Memory B cell (primary cell): ENCODE data around the gene TIMM17B.
"Not testable (repeated sequence)": the region's sequence is repeated elsewhere in the genome, so short reads cannot be mapped to it uniquely, and the experiment has no call there.

Experiments
- ATAC-seq: fragments of 150-1000 bp; cut with Tn5 transposase; 2 replicates; pipeline ENCODE4 v1.10.0; 2021; ENCODE audit warnings: low read depth, mild to moderate bottlenecking, moderate library complexity
- DNase-seq, 2 donors: peaks; one replicate each; pipeline ENCODE4 v3.0.0; 2022; ENCODE audit warnings: low spot score in 2 of 2
- H3K27ac Mint-ChIP-seq: one replicate; pipeline ENCODE4 v1.8.0; 2022; ENCODE audit warnings: mild to moderate bottlenecking, moderate library complexity, mixed read lengths
- H3K27me3 Mint-ChIP-seq: one replicate; pipeline ENCODE4 v1.8.0; 2022; ENCODE audit warnings: mixed read lengths
- H3K36me3 Mint-ChIP-seq: one replicate; pipeline ENCODE4 v1.8.0; 2022; ENCODE audit warnings: mild to moderate bottlenecking, mixed read lengths
- H3K4me1 Mint-ChIP-seq: one replicate; pipeline ENCODE4 v1.8.0; 2022; ENCODE audit warnings: mixed read lengths
- H3K4me3 Mint-ChIP-seq: one replicate; pipeline ENCODE4 v1.8.0; 2022; ENCODE audit warnings: mild to moderate bottlenecking, moderate library complexity, mixed read lengths
- H3K9me3 Mint-ChIP-seq: one replicate; pipeline ENCODE4 v1.8.0; 2022; ENCODE audit warnings: mixed read lengths

TIMM17B gene

GRCh38 chrX:48853494-48853893 lies 44.1 kb downstream of the TIMM17B start:
- ATAC-seq, DNase-seq, H3K4me1 Mint-ChIP-seq, H3K27ac Mint-ChIP-seq, H3K27me3 Mint-ChIP-seq, H3K9me3 Mint-ChIP-seq, H3K4me3 Mint-ChIP-seq, H3K36me3 Mint-ChIP-seq: not testable (repeated sequence)

- Mint-ChIP-seq H3K27ac (no peak overlapping the region), H3K4me3 (no peak overlapping the region), H3K27me3 (peaks cover 6% of the 10 kb centered on the region), H3K9me3 (no peaks in the 10 kb centered on the region), H3K4me1 (peaks cover 7% of the 10 kb centered on the region), H3K36me3 (peaks cover 2% of the 10 kb centered on the region)
- no peak for DNase-seq
- no peak for ATAC-seq
These were observed 44.7 kb downstream of the TIMM17B start for GRCh38 chrX:48852857-48853256.

- Mint-ChIP-seq H3K4me3 (no peak overlapping the region), H3K9me3 (no peaks in the 10 kb centered on the region), H3K27me3 (peaks cover under 1% of the 10 kb centered on the region), H3K36me3 (peaks cover 2% of the 10 kb centered on the region), H3K27ac (no peak overlapping the region), H3K4me1 (peaks cover 4% of the 10 kb centered on the region)
- DNase-seq: no peak
- no peak for ATAC-seq
These were observed 48.7 kb downstream of the TIMM17B start for GRCh38 chrX:48848847-48849246.
